Measurements from ENCODE around the gene CATSPERB.
A peak's percentile ranks its signal among the peaks of the same experiment; 100 is the strongest.

Gene CATSPERB

DNA sequence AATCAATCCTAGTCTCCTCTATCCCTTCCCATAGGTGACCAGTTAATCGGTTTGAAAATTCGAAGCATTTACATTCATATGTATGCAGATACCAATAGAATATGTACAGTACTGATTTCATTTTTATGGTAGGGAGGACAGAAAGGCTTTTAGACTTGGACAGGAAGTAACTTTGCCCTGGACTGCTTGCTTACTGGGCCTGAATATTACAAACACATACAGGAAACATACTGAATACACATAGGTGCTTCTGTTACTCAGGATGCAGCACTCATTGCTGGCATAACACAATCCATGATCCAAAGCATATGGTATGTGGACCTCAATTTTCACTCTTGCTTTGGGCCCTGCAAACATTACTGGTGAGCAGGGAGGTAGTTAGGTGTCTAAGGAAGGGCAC lies 71.1 kb downstream of the CATSPERB start:
- no peaks in the 10 kb centered on the region for H3K9me3 ChIP-seq (ENCODE audit: insufficient read depth, low read length)
- H3K4me1 ChIP-seq (ENCODE audit: low read length): no peaks in the 10 kb centered on the region
- H3K27ac ChIP-seq (ENCODE audit: low read length): no peak overlapping the region
- H3K27me3 ChIP-seq (ENCODE audit: low read depth, low read length): no peaks in the 10 kb centered on the region
- H4K20me1 ChIP-seq (ENCODE audit: insufficient read depth, low read length): no peaks in the 10 kb centered on the region
- H3K4me2 ChIP-seq (ENCODE audit: low read length): no peak overlapping the region
- no peaks in the 10 kb centered on the region for H3K36me3 ChIP-seq (replicated peaks; ENCODE audit: low read depth, low read length)
- H3K9ac ChIP-seq (ENCODE audit: low read length): no peak overlapping the region
- H2AFZ ChIP-seq (ENCODE audit: low read depth, low read length): no peak overlapping the region
- no peaks in the 10 kb centered on the region for H3K79me2 ChIP-seq (ENCODE audit: low read length)
- H3K4me3 ChIP-seq (ENCODE audit: low read length): no peak overlapping the region
- TF ChIP-seq EZH2phosphoT487 (IDR thresholded peaks at IDR 0.05; ENCODE audit: low read depth): no peak
- TF ChIP-seq CTCF (IDR thresholded peaks at IDR 0.05; ENCODE audit: low read depth, low read length): no peak

- H4K20me1 ChIP-seq (ENCODE audit: insufficient read depth, low read length): no peaks in the 10 kb centered on the region
- no peak overlapping the region for H2AFZ ChIP-seq (ENCODE audit: low read depth, low read length)
- H3K9me3 ChIP-seq (ENCODE audit: insufficient read depth, low read length): no peaks in the 10 kb centered on the region
- peaks cover 4% of the 10 kb centered on the region for H3K4me1 ChIP-seq (ENCODE audit: low read length)
- H3K27me3 ChIP-seq (ENCODE audit: low read depth, low read length): no peaks in the 10 kb centered on the region
- TF ChIP-seq CTCF (IDR thresholded peaks at IDR 0.05; ENCODE audit: low read depth, low read length): no peak
- TF ChIP-seq EZH2phosphoT487 (IDR thresholded peaks at IDR 0.05; ENCODE audit: low read depth): no peak
- no peak overlapping the region for H3K4me2 ChIP-seq (ENCODE audit: low read length)
- no peaks in the 10 kb centered on the region for H3K79me2 ChIP-seq (ENCODE audit: low read length)
- no peak overlapping the region for H3K4me3 ChIP-seq (ENCODE audit: low read length)
- no peak overlapping the region for H3K9ac ChIP-seq (ENCODE audit: low read length)
- H3K36me3 ChIP-seq (replicated peaks; ENCODE audit: low read depth, low read length): no peaks in the 10 kb centered on the region
- H3K27ac ChIP-seq (ENCODE audit: low read length): no peak overlapping the region
These were observed 77.0 kb downstream of the CATSPERB start for GRCh38 chr14:91654836-91655235.

DNA sequence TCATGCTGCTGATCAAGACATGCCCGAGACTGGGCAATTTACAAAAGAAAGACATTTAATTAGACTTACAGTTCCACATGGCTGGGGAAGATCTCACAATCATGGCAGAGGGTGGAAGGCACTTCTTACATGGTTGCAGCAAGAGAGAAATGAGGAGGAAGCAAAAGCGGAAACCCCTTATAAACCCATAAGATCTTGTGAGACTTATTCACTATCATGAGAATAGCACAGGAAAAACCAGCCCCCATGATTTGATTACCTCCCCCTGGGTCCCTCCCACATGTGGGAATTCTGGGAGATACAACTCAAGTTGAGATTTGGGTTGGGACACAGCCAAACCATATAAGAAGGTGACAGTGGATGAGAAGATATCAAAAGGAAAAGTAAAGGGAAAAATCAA lies 78.4 kb downstream of the CATSPERB start:
- no peak overlapping the region for H2AFZ ChIP-seq (ENCODE audit: low read depth, low read length)
- H3K4me2 ChIP-seq (ENCODE audit: low read length): no peak overlapping the region
- TF ChIP-seq CTCF (IDR thresholded peaks at IDR 0.05; ENCODE audit: low read depth, low read length): no peak
- TF ChIP-seq EZH2phosphoT487 (IDR thresholded peaks at IDR 0.05; ENCODE audit: low read depth): no peak
- no peak overlapping the region for H3K27ac ChIP-seq (ENCODE audit: low read length)
- H3K4me1 ChIP-seq (ENCODE audit: low read length): peaks cover 4% of the 10 kb centered on the region
- no peaks in the 10 kb centered on the region for H4K20me1 ChIP-seq (ENCODE audit: insufficient read depth, low read length)
- no peaks in the 10 kb centered on the region for H3K36me3 ChIP-seq (replicated peaks; ENCODE audit: low read depth, low read length)
- no peaks in the 10 kb centered on the region for H3K79me2 ChIP-seq (ENCODE audit: low read length)
- H3K4me3 ChIP-seq (ENCODE audit: low read length): no peak overlapping the region
- H3K27me3 ChIP-seq (ENCODE audit: low read depth, low read length): no peaks in the 10 kb centered on the region
- H3K9ac ChIP-seq (ENCODE audit: low read length): no peak overlapping the region
- no peaks in the 10 kb centered on the region for H3K9me3 ChIP-seq (ENCODE audit: insufficient read depth, low read length)

GRCh38 chr14:91649930-91650329 lies 82.0 kb downstream of the CATSPERB start:
- H2AFZ ChIP-seq (ENCODE audit: low read depth, low read length): no peak overlapping the region
- H3K79me2 ChIP-seq (ENCODE audit: low read length): no peaks in the 10 kb centered on the region
- no peaks in the 10 kb centered on the region for H3K27me3 ChIP-seq (ENCODE audit: low read depth, low read length)
- H3K4me1 ChIP-seq (ENCODE audit: low read length): peaks cover 4% of the 10 kb centered on the region
- no peak overlapping the region for H3K9ac ChIP-seq (ENCODE audit: low read length)
- H3K36me3 ChIP-seq (replicated peaks; ENCODE audit: low read depth, low read length): no peaks in the 10 kb centered on the region
- H4K20me1 ChIP-seq (ENCODE audit: insufficient read depth, low read length): no peaks in the 10 kb centered on the region
- no peak overlapping the region for H3K4me2 ChIP-seq (ENCODE audit: low read length)
- H3K4me3 ChIP-seq (ENCODE audit: low read length): no peak overlapping the region
- H3K9me3 ChIP-seq (ENCODE audit: insufficient read depth, low read length): no peaks in the 10 kb centered on the region
- TF ChIP-seq CTCF (IDR thresholded peaks at IDR 0.05; ENCODE audit: low read depth, low read length) (peak; percentile 65), EZH2phosphoT487 (IDR thresholded peaks at IDR 0.05; ENCODE audit: low read depth) (no peak)
- H3K27ac ChIP-seq (ENCODE audit: low read length): no peak overlapping the region

Data from OCI-LY3 (cell line).